ENCODE results near the gene IFI6. TPM values are rescaled to one million over a fixed set of nuclear protein-coding genes. Genes with fewer than 3 reads are reported as not detected.

Gene IFI6, protein sequence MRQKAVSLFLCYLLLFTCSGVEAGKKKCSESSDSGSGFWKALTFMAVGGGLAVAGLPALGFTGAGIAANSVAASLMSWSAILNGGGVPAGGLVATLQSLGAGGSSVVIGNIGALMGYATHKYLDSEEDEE
- total RNA-seq: 10 to 100 TPM; 18.0 to 25.1 TPM

DNA sequence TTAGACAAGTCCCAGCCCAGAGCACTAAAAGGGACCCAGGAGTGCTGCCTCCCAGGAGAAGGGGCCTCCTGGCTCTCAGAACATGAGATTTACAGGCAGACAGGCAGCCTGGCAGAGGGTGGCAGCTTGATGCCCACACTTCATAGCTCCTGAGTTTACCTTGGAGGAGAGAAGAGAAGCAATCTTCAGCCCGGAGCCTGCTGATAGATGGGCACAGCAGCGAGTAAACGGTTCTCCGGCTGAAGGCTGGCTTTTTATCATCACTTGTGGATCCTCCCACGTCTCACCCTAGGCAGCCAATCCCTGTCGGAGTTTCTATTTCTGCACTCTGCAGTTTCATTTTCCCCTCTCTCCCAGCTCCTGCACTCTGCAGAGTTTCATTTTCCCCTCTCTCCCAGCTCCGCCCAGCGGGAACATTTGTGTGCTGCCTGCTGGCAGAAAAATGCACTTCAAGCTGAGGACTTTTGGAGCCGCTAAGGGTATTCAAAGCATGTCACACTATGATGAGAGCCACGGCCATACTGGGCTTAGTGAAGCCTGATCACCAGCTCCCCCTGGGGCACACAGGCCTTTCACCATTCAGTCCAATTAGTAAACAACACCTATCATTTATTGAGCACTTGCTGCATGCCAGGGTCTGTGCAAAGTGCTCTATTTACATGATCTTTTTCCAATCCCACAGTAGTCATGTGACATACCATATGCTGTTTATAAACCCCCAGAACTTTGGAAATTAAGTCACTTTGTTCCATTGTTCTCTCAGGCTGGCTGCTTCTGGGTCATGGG lies at the start of gene IFI6:
Gene IFI6, minus strand, starts transcription at position 229 of the 786 bp plus-strand sequence. CDS start 2,878 bp downstream, outside the sequence.
- H3K9me3 ChIP-seq: no peaks in the 10 kb centered on the region
- H3K27ac ChIP-seq: peak within 1 kb of the TSS; percentile 83
- no peaks in the 10 kb centered on the region for H3K36me3 ChIP-seq
- TF ChIP-seq, protein P1, sequence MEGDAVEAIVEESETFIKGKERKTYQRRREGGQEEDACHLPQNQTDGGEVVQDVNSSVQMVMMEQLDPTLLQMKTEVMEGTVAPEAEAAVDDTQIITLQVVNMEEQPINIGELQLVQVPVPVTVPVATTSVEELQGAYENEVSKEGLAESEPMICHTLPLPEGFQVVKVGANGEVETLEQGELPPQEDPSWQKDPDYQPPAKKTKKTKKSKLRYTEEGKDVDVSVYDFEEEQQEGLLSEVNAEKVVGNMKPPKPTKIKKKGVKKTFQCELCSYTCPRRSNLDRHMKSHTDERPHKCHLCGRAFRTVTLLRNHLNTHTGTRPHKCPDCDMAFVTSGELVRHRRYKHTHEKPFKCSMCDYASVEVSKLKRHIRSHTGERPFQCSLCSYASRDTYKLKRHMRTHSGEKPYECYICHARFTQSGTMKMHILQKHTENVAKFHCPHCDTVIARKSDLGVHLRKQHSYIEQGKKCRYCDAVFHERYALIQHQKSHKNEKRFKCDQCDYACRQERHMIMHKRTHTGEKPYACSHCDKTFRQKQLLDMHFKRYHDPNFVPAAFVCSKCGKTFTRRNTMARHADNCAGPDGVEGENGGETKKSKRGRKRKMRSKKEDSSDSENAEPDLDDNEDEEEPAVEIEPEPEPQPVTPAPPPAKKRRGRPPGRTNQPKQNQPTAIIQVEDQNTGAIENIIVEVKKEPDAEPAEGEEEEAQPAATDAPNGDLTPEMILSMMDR (IDR thresholded peaks at IDR 0.05): peak; percentile 39
- DNase-seq: peak; percentile 91
- H3K4me3 ChIP-seq: peak within 1 kb of the TSS; percentile 42
- H3K9ac ChIP-seq (ENCODE audit: low read depth in 2 of 2, low read length in 2 of 2): peak within 1 kb of the TSS; percentile 46 to 81
- H3K4me1 ChIP-seq: peaks cover 17% of the 10 kb centered on the region
- intact Hi-C loops (cut with DNase I): loop anchor here (10.0 kb wide), 1 partner anchor 143 kb away; no protein-coding TSS in a partner anchor
- H3K27me3 ChIP-seq: no peaks in the 10 kb centered on the region

DNA sequence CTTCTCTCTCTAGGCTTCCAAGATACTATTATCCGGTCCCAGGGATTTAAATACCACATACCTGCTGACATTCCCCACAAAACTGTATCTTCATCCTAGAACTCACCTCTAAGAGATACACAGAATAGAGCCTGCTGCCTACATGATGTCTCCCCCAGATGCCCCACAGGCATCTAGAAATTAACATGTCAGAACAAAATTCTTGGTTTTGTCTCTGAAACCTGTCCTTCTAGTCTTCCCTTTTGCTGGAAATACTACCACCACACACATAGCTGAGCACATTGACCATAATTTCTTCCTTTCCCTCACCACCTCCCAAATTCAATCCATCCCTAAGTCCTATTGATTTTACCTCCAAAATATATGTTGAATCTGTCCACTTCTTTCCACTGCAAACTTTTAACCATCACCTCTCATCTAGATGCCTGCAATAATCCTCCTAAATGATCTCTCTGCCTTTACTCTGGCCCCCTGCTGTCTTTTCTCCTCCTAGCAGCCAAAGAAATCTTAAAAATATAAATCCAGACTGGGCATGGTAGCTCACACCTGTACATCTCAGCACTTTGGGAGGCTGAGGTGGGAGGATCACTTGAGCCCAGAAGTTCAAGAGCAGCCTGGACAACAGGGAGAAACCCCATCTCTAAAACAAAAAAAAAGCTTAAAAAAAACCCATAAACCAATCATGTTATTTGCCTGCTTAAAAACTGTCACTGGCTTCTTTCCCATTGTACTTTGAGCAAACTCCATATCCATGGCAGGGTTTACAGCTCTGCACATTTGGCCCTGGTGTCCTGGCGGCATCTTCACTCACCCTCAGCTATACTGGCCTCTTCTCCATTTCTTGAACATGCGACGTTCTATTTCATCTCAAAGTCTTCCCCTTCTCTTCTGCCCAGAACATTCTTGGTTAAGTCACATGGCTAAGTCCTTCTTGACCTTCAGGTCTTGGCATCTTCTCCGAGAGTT lies 47.6 kb upstream of the IFI6 start:
- H3K4me1 ChIP-seq: no peaks in the 10 kb centered on the region
- intact Hi-C loops (cut with DNase I): loop anchor here (5.0 kb wide), 1 partner anchor 42 kb away; no protein-coding TSS in a partner anchor
- no peak overlapping the region for H3K4me3 ChIP-seq
- no peaks in the 10 kb centered on the region for H3K9me3 ChIP-seq
- H3K9ac ChIP-seq (ENCODE audit: low read depth in 2 of 2, low read length in 2 of 2): no peak overlapping the region
- no peaks in the 10 kb centered on the region for H3K36me3 ChIP-seq
- H3K27ac ChIP-seq: no peak overlapping the region
- H3K27me3 ChIP-seq: no peaks in the 10 kb centered on the region
- TF ChIP-seq, protein P1 (IDR thresholded peaks at IDR 0.05): no peak
- DNase-seq: no peak

DNA sequence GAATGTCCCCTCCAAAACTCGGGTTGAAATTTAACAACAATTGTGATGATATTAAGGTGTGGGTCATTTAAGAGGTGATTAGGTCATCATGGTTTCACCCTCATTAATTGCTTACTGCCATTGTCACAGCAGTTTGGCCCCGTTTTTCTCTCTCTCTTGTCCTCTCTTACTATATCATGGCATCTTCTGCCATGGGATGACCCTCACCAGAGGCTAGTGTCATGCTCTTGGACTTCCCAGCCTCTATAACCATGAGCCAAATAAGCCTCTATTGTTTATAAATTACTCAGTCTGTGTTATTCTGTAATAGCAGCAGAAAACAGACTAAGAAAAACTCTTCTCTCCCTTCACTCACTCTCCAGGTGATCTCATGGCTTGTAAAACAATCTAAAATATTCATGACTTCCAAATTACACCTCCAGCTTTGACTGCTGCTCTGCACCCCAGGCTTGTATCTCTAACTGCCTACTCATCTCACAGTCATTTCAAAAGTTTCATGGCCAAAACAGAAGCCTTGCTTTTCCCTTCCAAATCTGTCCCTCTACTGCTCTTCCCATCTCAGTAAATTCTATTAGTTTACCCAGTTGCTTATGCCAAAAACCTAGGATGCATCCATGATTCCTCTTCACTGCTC lies 44.4 kb upstream of the IFI6 start:
- no peak overlapping the region for H3K9ac ChIP-seq (ENCODE audit: low read depth in 2 of 2, low read length in 2 of 2)
- H3K27ac ChIP-seq: no peak overlapping the region
- H3K4me3 ChIP-seq: no peak overlapping the region
- no peaks in the 10 kb centered on the region for H3K4me1 ChIP-seq
- H3K36me3 ChIP-seq: no peaks in the 10 kb centered on the region
- H3K9me3 ChIP-seq: no peaks in the 10 kb centered on the region
- H3K27me3 ChIP-seq: no peaks in the 10 kb centered on the region
- intact Hi-C loops (cut with DNase I): no loop called here
- TF ChIP-seq, protein P1 (IDR thresholded peaks at IDR 0.05): no peak
- DNase-seq: no peak

DNA sequence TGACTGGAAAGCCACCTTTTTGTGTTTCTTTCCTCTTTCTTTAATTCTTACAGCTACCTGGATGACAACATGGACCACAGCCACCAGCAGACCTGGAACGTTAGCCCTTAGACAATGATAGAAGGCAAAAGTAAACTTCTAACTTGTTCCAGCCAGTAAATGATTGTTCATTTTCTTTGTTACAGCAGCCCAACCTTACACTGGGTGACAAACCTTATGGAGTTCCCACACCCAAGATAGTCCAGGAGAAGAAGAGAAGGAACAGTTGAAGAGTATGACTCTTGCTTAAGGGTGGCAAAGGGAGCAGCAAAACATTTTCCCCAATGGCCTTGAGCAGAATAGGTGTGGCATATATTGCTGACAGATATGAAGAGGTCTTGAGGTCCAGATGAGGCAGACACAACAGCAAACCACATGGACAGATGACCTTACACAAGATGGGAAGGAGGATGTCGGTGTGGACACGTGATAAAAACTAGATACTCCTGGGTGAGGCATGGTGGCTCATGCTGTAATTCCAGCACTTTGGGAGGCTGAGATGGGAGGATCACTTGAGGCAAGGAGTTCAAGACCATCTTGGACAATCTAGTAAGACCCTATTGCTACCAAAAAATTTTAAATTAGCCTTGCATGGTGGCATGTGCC lies 42.0 kb upstream of the IFI6 start:
- intact Hi-C loops (cut with DNase I): no loop called here
- Histone ChIP-seq H3K27me3 (no peaks in the 10 kb centered on the region), H3K4me1 (no peaks in the 10 kb centered on the region), H3K27ac (no peak overlapping the region), H3K36me3 (no peaks in the 10 kb centered on the region), H3K4me3 (no peak overlapping the region), H3K9me3 (no peaks in the 10 kb centered on the region), H3K9ac (ENCODE audit: low read depth in 2 of 2, low read length in 2 of 2) (no peak overlapping the region)
- TF ChIP-seq, protein P1 (IDR thresholded peaks at IDR 0.05): no peak
- DNase-seq: no peak

Measured in colonic mucosa (tissue), 4 donors.